Bronchial epithelial cell (primary cell): ENCODE data around the gene RNPEPL1. TPM values are rescaled to one million over a fixed set of nuclear protein-coding genes. Genes with fewer than 3 reads are reported as not detected.
A peak's percentile ranks its signal among the peaks of the same experiment; 100 is the strongest.

Experiments
- DNase-seq: peaks from one replicate; pipeline ENCODE4 v3.0.0-alpha.2; 2010; ENCODE audit warnings: low read depth
- FAIRE-seq: peaks from 2 replicates; lab custom pipeline; 2011; peaks lifted over from hg19 to GRCh38; lab: Jason Lieb, UNC
- H3K27me3 ChIP-seq: 2 replicates; pipeline ENCODE4 v1.5.1; 2011; ENCODE audit warnings: low read length; ENCODE audit not compliant: control insufficient read depth, insufficient read depth
- H3K36me3 ChIP-seq: 2 replicates; pipeline ENCODE4 v1.5.1; 2011; ENCODE audit warnings: low read length; ENCODE audit not compliant: control insufficient read depth, insufficient read depth
- H3K4me3 ChIP-seq: 2 replicates; pipeline ENCODE4 v1.5.1; 2011; ENCODE audit warnings: mild to moderate bottlenecking, low read depth, low read length, control low read depth
- CTCF ChIP-seq: IDR thresholded peaks from 2 replicates; pipeline ENCODE4 v1.5.1; 2011; ENCODE audit warnings: mild to moderate bottlenecking, moderate library complexity, low read length, control low read depth, inconsistent platforms; ENCODE audit not compliant: insufficient read depth, severe bottlenecking
- total RNA-seq: library from RNA; depleted of rRNA; stranded (reverse); fragments of >200 nt; gene quantifications from 2 replicates; pipeline ENCODE4 v1.2.1, GENCODE V29; 2014

The RNPEPL1 gene
- total RNA-seq, 1 donor from 2014 or later = 10.8 TPM

GRCh38 chr2:240527153-240527750, 41.0 kb upstream of the RNPEPL1 start:
- no peak for DNase-seq
- no peak overlapping the region for H3K4me3 ChIP-seq
- H3K27me3 ChIP-seq = no peaks in the 10 kb centered on the region
- H3K36me3 ChIP-seq = peaks cover 17% of the 10 kb centered on the region
- no peak for TF ChIP-seq CTCF
- FAIRE-seq = peak; percentile 87

- no peak for FAIRE-seq
- Histone ChIP-seq H3K27me3 (no peaks in the 10 kb centered on the region), H3K36me3 (peaks cover 15% of the 10 kb centered on the region), H3K4me3 (no peak overlapping the region)
- TF ChIP-seq CTCF = no peak
- DNase-seq = no peak
Observed at GRCh38 chr2:240528406-240529040, 39.8 kb upstream of the RNPEPL1 start.

GRCh38 chr2:240529344-240529999, 38.8 kb upstream of the RNPEPL1 start:
- Histone ChIP-seq H3K27me3 (no peaks in the 10 kb centered on the region), H3K36me3 (peaks cover 8% of the 10 kb centered on the region), H3K4me3 (no peak overlapping the region)
- DNase-seq (no peak), FAIRE-seq (no peak)
- TF ChIP-seq CTCF = no peak

- no peaks in the 10 kb centered on the region for H3K27me3 ChIP-seq
- H3K4me3 ChIP-seq = no peak overlapping the region
- TF ChIP-seq CTCF = no peak
- FAIRE-seq = no peak
- peaks cover 7% of the 10 kb centered on the region for H3K36me3 ChIP-seq
- no peak for DNase-seq
Observed at GRCh38 chr2:240530181-240530580, 38.1 kb upstream of the RNPEPL1 start.

DNA sequence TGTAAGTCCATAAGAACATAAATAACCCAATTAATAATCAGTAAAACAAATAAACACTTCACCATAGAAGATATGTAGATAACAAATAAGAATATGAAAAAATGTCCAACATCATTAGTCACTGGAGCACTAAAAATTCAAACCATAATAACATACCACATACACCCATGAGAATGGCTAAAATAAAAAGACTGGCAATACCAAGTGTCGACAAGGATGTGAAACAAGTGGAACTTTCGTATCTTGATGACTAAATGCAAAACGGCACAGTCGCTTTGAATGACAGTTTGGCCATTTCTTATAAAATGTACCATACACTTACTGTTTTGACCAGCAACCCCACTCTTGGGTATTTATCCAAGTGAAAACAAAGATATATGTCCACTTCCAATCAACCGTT, 37.2 kb upstream of the RNPEPL1 start:
- no peak overlapping the region for H3K4me3 ChIP-seq
- H3K27me3 ChIP-seq = no peaks in the 10 kb centered on the region
- FAIRE-seq = no peak
- DNase-seq = no peak
- no peak for TF ChIP-seq CTCF
- H3K36me3 ChIP-seq = peaks cover 3% of the 10 kb centered on the region
